H9 (cell line): ENCODE data around the gene ALKBH4. TPM values are rescaled to one million over a fixed set of nuclear protein-coding genes. Genes with fewer than 3 reads are reported as not detected.
"Not testable (repeated sequence)": the region's sequence is repeated elsewhere in the genome, so short reads cannot be mapped to it uniquely, and the experiment has no call there.

ENCODE experiments used
- DNase-seq: peaks from one replicate; pipeline ENCODE4 v3.0.0-alpha.2; 2017
- H2AFZ ChIP-seq: one replicate; pipeline ENCODE4 v1.6.1; 2013; ENCODE audit warnings: mild to moderate bottlenecking, low read length, control low read depth, moderate library complexity
- H2AK5ac ChIP-seq: 2 replicates; pipeline ENCODE4 v1.6.1; 2013; ENCODE audit warnings: low read length, control low read depth, mixed read lengths; ENCODE audit not compliant: insufficient read length
- H2BK120ac ChIP-seq: one replicate; pipeline ENCODE4 v1.6.1; 2013; ENCODE audit warnings: low read depth, mild to moderate bottlenecking, low read length, control low read depth, inconsistent platforms; ENCODE audit not compliant: poor library complexity, severe bottlenecking
- H2BK12ac ChIP-seq: 2 replicates; pipeline ENCODE4 v1.6.1; 2013; ENCODE audit warnings: low read length, control low read depth, mixed read lengths, low read depth; ENCODE audit not compliant: insufficient read length
- H2BK15ac ChIP-seq: 2 replicates; pipeline ENCODE4 v1.6.1; 2013; ENCODE audit warnings: low read depth, low read length, control low read depth
- H2BK20ac ChIP-seq: one replicate; pipeline ENCODE4 v1.6.1; 2013; ENCODE audit warnings: low read depth, mild to moderate bottlenecking, low read length, control low read depth, inconsistent platforms; ENCODE audit not compliant: poor library complexity, severe bottlenecking
- H2BK5ac ChIP-seq: 2 replicates; pipeline ENCODE4 v1.6.1; 2013; ENCODE audit warnings: low read length, control low read depth, mixed read lengths; ENCODE audit not compliant: insufficient read length
- H3K14ac ChIP-seq: 2 replicates; pipeline ENCODE4 v1.6.1; 2013; ENCODE audit warnings: low read length, control low read depth; ENCODE audit not compliant: insufficient read depth
- H3K18ac ChIP-seq: 2 replicates; pipeline ENCODE4 v1.6.1; 2013; ENCODE audit warnings: low read depth, mild to moderate bottlenecking, mixed read lengths, low read length, control low read depth; ENCODE audit not compliant: insufficient read length
- H3K23ac ChIP-seq: 2 replicates; pipeline ENCODE4 v1.6.1; 2013; ENCODE audit warnings: low read length, control low read depth, mixed read lengths, low read depth; ENCODE audit not compliant: insufficient read length
- H3K23me2 ChIP-seq: 2 replicates; pipeline ENCODE4 v1.6.1; 2013; ENCODE audit warnings: low read depth, mild to moderate bottlenecking, mixed read lengths, low read length, control low read depth; ENCODE audit not compliant: insufficient read length, poor library complexity, severe bottlenecking
- H3K27ac ChIP-seq: 2 replicates; pipeline ENCODE4 v1.5.1; 2013; ENCODE audit warnings: low read length, control low read depth, mixed read lengths, low read depth; ENCODE audit not compliant: insufficient read length
- H3K27me3 ChIP-seq: 2 replicates; pipeline ENCODE4 v1.6.1; 2013; ENCODE audit warnings: low read length, control low read depth, inconsistent platforms; ENCODE audit not compliant: insufficient read depth
- H3K4ac ChIP-seq: 2 replicates; pipeline ENCODE4 v1.6.1; 2013; ENCODE audit warnings: low read depth, mild to moderate bottlenecking, control low read depth, inconsistent platforms, low read length, moderate library complexity
- H3K4me1 ChIP-seq: 2 replicates; pipeline ENCODE4 v1.6.1; 2013; ENCODE audit warnings: low read length, control low read depth, inconsistent platforms; ENCODE audit not compliant: insufficient read depth
- H3K4me2 ChIP-seq: 2 replicates; pipeline ENCODE4 v1.6.1; 2013; ENCODE audit warnings: low read length, control low read depth, mixed read lengths; ENCODE audit not compliant: insufficient read length, insufficient read depth
- H3K56ac ChIP-seq: 2 replicates; pipeline ENCODE4 v1.6.1; 2013; ENCODE audit warnings: low read depth, mild to moderate bottlenecking, mixed read lengths, low read length, control low read depth; ENCODE audit not compliant: insufficient read length
- H3K79me1 ChIP-seq: 2 replicates; pipeline ENCODE4 v1.6.1; 2013; ENCODE audit warnings: low read depth, mild to moderate bottlenecking, moderate library complexity, low read length, control low read depth, inconsistent platforms; ENCODE audit not compliant: insufficient read depth, poor library complexity, severe bottlenecking
- H3K79me2 ChIP-seq: 2 replicates; pipeline ENCODE4 v1.6.1; 2013; ENCODE audit warnings: low read length, control low read depth, inconsistent platforms; ENCODE audit not compliant: insufficient read depth
- H3K9ac ChIP-seq: 2 replicates; pipeline ENCODE4 v1.6.1; 2013; ENCODE audit warnings: low read length, control low read depth, mixed read lengths; ENCODE audit not compliant: insufficient read length; ENCODE audit errors: extremely low read depth
- H3K9me3 ChIP-seq: one replicate; pipeline ENCODE4 v1.6.1; 2013; ENCODE audit warnings: low read depth, low read length, inconsistent platforms; ENCODE audit not compliant: control insufficient read depth
- H3T11ph ChIP-seq: one replicate; pipeline ENCODE4 v1.6.1; 2013; ENCODE audit warnings: mild to moderate bottlenecking, low read length, control low read depth, inconsistent platforms
- H4K20me1 ChIP-seq: one replicate; pipeline ENCODE4 v1.6.1; 2013; ENCODE audit not compliant: control insufficient read depth, insufficient read length, insufficient read depth
- H4K5ac ChIP-seq: 2 replicates; pipeline ENCODE4 v1.6.1; 2013; ENCODE audit warnings: low read depth, mild to moderate bottlenecking, mixed read lengths, low read length, control low read depth; ENCODE audit not compliant: insufficient read length
- H4K8ac ChIP-seq: replicated peaks from 2 replicates; pipeline ENCODE4 v1.6.1; 2013; ENCODE audit warnings: low read length, control low read depth, mixed read lengths, low read depth; ENCODE audit not compliant: insufficient read length
- H4K91ac ChIP-seq: 2 replicates; pipeline ENCODE4 v1.6.1; 2013; ENCODE audit warnings: low read depth, mild to moderate bottlenecking, moderate library complexity, mixed read lengths, low read length, control low read depth; ENCODE audit not compliant: insufficient read length
- H3K27ac Mint-ChIP-seq, 3 experiments: 2 replicates in 2 of 3; 3 replicates in 1 of 3; pipeline ENCODE4 v1.8.0; 2020 to 2021; ENCODE audit warnings: mixed read lengths in 3 of 3, mild to moderate bottlenecking in 1 of 3, moderate library complexity in 1 of 3
- H3K27me3 Mint-ChIP-seq: 2 replicates; pipeline ENCODE4 v1.8.0; 2021; ENCODE audit warnings: low read depth, mild to moderate bottlenecking, moderate library complexity, mixed read lengths
- H3K36me3 Mint-ChIP-seq, 3 experiments: 2 replicates in 2 of 3; 3 replicates in 1 of 3; pipeline ENCODE4 v1.8.0; 2020 to 2021; ENCODE audit warnings: low read depth in 3 of 3, mixed read lengths in 3 of 3; ENCODE audit not compliant: insufficient read depth in 1 of 3
- H3K4me1 Mint-ChIP-seq, 2 experiments: 2 replicates each; pipeline ENCODE4 v1.8.0; 2020; ENCODE audit warnings: mixed read lengths in 2 of 2
- H3K4me3 Mint-ChIP-seq, 2 experiments: 2 replicates in 1 of 2; 3 replicates in 1 of 2; pipeline ENCODE4 v1.8.0; 2020 to 2021; ENCODE audit warnings: mild to moderate bottlenecking in 2 of 2, mixed read lengths in 2 of 2, moderate library complexity in 1 of 2
- H3K9me3 Mint-ChIP-seq, 2 experiments: 2 replicates in 1 of 2; 3 replicates in 1 of 2; pipeline ENCODE4 v1.8.0; 2020; ENCODE audit warnings: mild to moderate bottlenecking in 2 of 2, mixed read lengths in 2 of 2, moderate library complexity in 1 of 2
- WGBS: extraction: QIAGEN DNeasy Blood & Tissue Kit; methylation state at CpG from one replicate; pipeline ENCODE4 v1.1.7; 2013; ENCODE audit warnings: missing lambda C conversion rate, low lambda C conversion rate, mixed read lengths; ENCODE audit not compliant: insufficient read length; ENCODE audit errors: extremely low coverage; 5-methylcytosine and 5-hydroxymethylcytosine counted together
- total RNA-seq: library from RNA; stranded (reverse); gene quantifications from 2 replicates; pipeline ENCODE4 v1.2.1, GENCODE V29; 2021

Gene ALKBH4
- total RNA-seq, 1 experiment from 2014 or later = 23.9 TPM

- not testable (repeated sequence) for H2BK5ac ChIP-seq, H3K27ac ChIP-seq, H2BK20ac ChIP-seq, H3K36me3 Mint-ChIP-seq, H3K9me3 ChIP-seq, H2BK12ac ChIP-seq, H2AK5ac ChIP-seq, H3K18ac ChIP-seq, H4K8ac ChIP-seq, H3K9me3 Mint-ChIP-seq, H3K27ac Mint-ChIP-seq, H2BK15ac ChIP-seq, H3K27me3 ChIP-seq, H3K23me2 ChIP-seq, H3K9ac ChIP-seq, H3K4me3 Mint-ChIP-seq, H4K20me1 ChIP-seq, H3T11ph ChIP-seq, H4K91ac ChIP-seq, H3K4me1 Mint-ChIP-seq, H2AFZ ChIP-seq, H4K5ac ChIP-seq, H3K23ac ChIP-seq, H3K4me2 ChIP-seq, H3K4ac ChIP-seq, H3K27me3 Mint-ChIP-seq, H3K79me2 ChIP-seq, H3K56ac ChIP-seq, H3K79me1 ChIP-seq, DNase-seq, H3K14ac ChIP-seq, H2BK120ac ChIP-seq, H3K4me1 ChIP-seq
- WGBS = no CpG with 5 or more reads among the region's 8 CpGs
Measured at GRCh38 chr7:102507410-102508088, 42.9 kb upstream of the ALKBH4 start.

GRCh38 chr7:102505298-102506185 is 40.9 kb upstream of the ALKBH4 start:
- not testable (repeated sequence) for H3K36me3 Mint-ChIP-seq, H3K4ac ChIP-seq, H3K27me3 ChIP-seq, H3K9ac ChIP-seq, H2BK5ac ChIP-seq, H3K27me3 Mint-ChIP-seq, H3K18ac ChIP-seq, H3K9me3 Mint-ChIP-seq, H3K9me3 ChIP-seq, H4K20me1 ChIP-seq, H3K56ac ChIP-seq, H3K14ac ChIP-seq, H3K4me2 ChIP-seq, H3T11ph ChIP-seq, H3K23ac ChIP-seq, H2BK12ac ChIP-seq, H2AFZ ChIP-seq, H3K4me1 ChIP-seq, H3K4me1 Mint-ChIP-seq, H4K5ac ChIP-seq, H4K91ac ChIP-seq, H2BK15ac ChIP-seq, H3K4me3 Mint-ChIP-seq, H3K23me2 ChIP-seq, H3K27ac Mint-ChIP-seq, H3K79me2 ChIP-seq, H2AK5ac ChIP-seq, H2BK120ac ChIP-seq, DNase-seq, H4K8ac ChIP-seq, H3K79me1 ChIP-seq, H3K27ac ChIP-seq, H2BK20ac ChIP-seq
- WGBS = no CpG with 5 or more reads among the region's 24 CpGs
